ENCODE data around the gene VSX2. TPM values are rescaled to one million over a fixed set of nuclear protein-coding genes. Genes with fewer than 3 reads are reported as not detected.

Gene VSX2
- total and polyA plus RNA-seq, 2 donors (not counting 1 experiment from before 2014, with no cell fraction given): not detected

DNA sequence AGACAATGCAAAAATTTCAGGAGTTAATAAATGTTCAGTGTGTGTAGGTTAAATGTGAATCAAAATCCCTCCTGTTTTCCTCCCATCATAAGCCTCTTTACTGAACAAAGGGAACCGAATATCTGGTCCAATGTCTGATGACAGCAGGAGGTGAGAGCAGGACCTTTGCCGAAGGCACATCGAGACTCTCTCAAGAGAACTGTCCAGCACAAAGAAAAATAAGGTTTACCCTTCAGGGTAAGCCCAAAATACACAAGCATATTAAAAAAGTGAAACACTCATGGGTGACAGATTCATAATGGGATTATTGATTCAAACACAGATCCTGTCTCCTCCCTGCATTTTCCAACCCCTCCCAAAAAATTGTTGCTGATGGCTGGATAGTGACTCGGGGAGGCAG is 4.2 kb upstream of the VSX2 start:
- H2AFZ ChIP-seq (ENCODE audit: insufficient read depth, low read depth, low read length, poor library complexity, severe bottlenecking): no peak overlapping the region
- H3K27me3 ChIP-seq (replicated peaks in 1 of 4; ENCODE audit: control extremely low read depth in 1 of 4, control insufficient read depth in 3 of 4, insufficient read depth in 4 of 4, low read length in 3 of 4): peaks cover 0 to 37% (median 19%) of the 10 kb centered on the region in 4 experiments
- no peak overlapping the region for H3K27ac Mint-ChIP-seq
- peaks cover 0 to 21% (median 4%) of the 10 kb centered on the region in 3 donors for H3K9me3 ChIP-seq (ENCODE audit: control extremely low read depth in 1 of 3, control insufficient read depth in 2 of 3, insufficient read depth in 1 of 3, low read length in 2 of 3)
- no peak overlapping the region for H3K4me2 ChIP-seq (replicated peaks; ENCODE audit: low read depth, low read length, poor library complexity, severe bottlenecking)
- H3K27ac ChIP-seq (ENCODE audit: low read length in 2 of 2): no peak overlapping the region
- no peaks in the 10 kb centered on the region for H3K79me2 ChIP-seq (ENCODE audit: control insufficient read depth, insufficient read depth, low read length)
- no peak for TF ChIP-seq EZH2 (IDR thresholded peaks at IDR 0.05; ENCODE audit: borderline replicate concordance, insufficient read depth, low read depth, low read length, poor library complexity, severe bottlenecking)
- TF ChIP-seq, protein P1, sequence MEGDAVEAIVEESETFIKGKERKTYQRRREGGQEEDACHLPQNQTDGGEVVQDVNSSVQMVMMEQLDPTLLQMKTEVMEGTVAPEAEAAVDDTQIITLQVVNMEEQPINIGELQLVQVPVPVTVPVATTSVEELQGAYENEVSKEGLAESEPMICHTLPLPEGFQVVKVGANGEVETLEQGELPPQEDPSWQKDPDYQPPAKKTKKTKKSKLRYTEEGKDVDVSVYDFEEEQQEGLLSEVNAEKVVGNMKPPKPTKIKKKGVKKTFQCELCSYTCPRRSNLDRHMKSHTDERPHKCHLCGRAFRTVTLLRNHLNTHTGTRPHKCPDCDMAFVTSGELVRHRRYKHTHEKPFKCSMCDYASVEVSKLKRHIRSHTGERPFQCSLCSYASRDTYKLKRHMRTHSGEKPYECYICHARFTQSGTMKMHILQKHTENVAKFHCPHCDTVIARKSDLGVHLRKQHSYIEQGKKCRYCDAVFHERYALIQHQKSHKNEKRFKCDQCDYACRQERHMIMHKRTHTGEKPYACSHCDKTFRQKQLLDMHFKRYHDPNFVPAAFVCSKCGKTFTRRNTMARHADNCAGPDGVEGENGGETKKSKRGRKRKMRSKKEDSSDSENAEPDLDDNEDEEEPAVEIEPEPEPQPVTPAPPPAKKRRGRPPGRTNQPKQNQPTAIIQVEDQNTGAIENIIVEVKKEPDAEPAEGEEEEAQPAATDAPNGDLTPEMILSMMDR (IDR thresholded peaks at IDR 0.05): no peak
- H3K4me1 Mint-ChIP-seq: peaks cover 3% of the 10 kb centered on the region
- CTCF ChIA-PET: no interaction called here
- no peaks in the 10 kb centered on the region for H3K36me3 ChIP-seq (replicated peaks in 1 of 2; ENCODE audit: control extremely low read depth in 1 of 2, control insufficient read depth in 1 of 2, extremely low read depth in 1 of 2, insufficient read depth in 2 of 2, low read length in 1 of 2)
- peaks cover 5% of the 10 kb centered on the region for H3K9me3 Mint-ChIP-seq (ENCODE audit: insufficient read depth)
- H3K9ac ChIP-seq (ENCODE audit: low read length): no peak overlapping the region
- WGBS (ENCODE audit: insufficient coverage): no CpG with 5 or more reads among the region's 4 CpGs
- no peak overlapping the region for H3K4me3 Mint-ChIP-seq
- DNase-seq (no peak), ATAC-seq (ENCODE audit: low read depth) (no peak)
- H3K4me3 ChIP-seq (ENCODE audit: control extremely low read depth in 1 of 5, extremely low read depth in 1 of 5, insufficient read depth in 1 of 5, low read depth in 2 of 5, low read length in 4 of 5): no peak overlapping the region
- POLR2A ChIA-PET: no interaction called here
- H4K20me1 ChIP-seq (ENCODE audit: control insufficient read depth, insufficient read depth, low read length, poor library complexity, severe bottlenecking): no peaks in the 10 kb centered on the region
- peaks cover 54% of the 10 kb centered on the region for H3K27me3 Mint-ChIP-seq
- intact Hi-C loops (cut with micrococcal nuclease): no loop called here
- peaks cover 4 to 5% of the 10 kb centered on the region in 2 donors for H3K4me1 ChIP-seq (ENCODE audit: control insufficient read depth in 2 of 2, insufficient read depth in 2 of 2, low read length in 2 of 2)

DNA sequence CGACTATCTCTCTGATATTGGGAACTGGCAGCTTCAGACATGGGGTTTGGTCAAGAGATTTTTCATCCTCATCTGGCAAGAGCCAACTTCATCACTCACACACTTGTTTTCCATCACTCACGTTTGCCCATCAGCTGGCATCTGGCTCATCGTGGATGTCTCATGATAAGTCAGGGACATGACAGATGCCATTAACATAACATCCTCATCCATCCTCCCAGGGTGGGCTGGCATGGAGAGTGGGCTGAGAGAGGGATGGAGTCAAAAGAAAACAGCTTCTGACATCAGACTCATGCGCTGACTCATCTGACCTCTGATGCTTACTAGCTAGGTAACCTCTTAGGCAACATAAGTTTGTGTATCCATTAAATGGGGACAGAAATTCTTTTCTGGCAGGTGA is 1.8 kb upstream of the VSX2 start:
- Histone ChIP-seq H3K4me2 (replicated peaks; ENCODE audit: low read depth, low read length, poor library complexity, severe bottlenecking) (no peak overlapping the region), H3K79me2 (ENCODE audit: control insufficient read depth, insufficient read depth, low read length) (no peaks in the 10 kb centered on the region), H3K27me3 (replicated peaks in 1 of 4; ENCODE audit: control extremely low read depth in 1 of 4, control insufficient read depth in 3 of 4, insufficient read depth in 4 of 4, low read length in 3 of 4) (peaks cover 0 to 61% (median 35%) of the 10 kb centered on the region in 4 experiments), H2AFZ (ENCODE audit: insufficient read depth, low read depth, low read length, poor library complexity, severe bottlenecking) (no peak overlapping the region), H3K9me3 (ENCODE audit: control extremely low read depth in 1 of 3, control insufficient read depth in 2 of 3, insufficient read depth in 1 of 3, low read length in 2 of 3) (peaks cover 0 to 30% (median 0%) of the 10 kb centered on the region in 3 donors), H3K27ac (ENCODE audit: low read length in 2 of 2) (no peak overlapping the region), H4K20me1 (ENCODE audit: control insufficient read depth, insufficient read depth, low read length, poor library complexity, severe bottlenecking) (no peaks in the 10 kb centered on the region), H3K9ac (ENCODE audit: low read length) (no peak overlapping the region), H3K36me3 (replicated peaks in 1 of 2; ENCODE audit: control extremely low read depth in 1 of 2, control insufficient read depth in 1 of 2, extremely low read depth in 1 of 2, insufficient read depth in 2 of 2, low read length in 1 of 2) (no peaks in the 10 kb centered on the region), H3K4me1 (ENCODE audit: control insufficient read depth in 2 of 2, insufficient read depth in 2 of 2, low read length in 2 of 2) (peaks cover 27 to 28% of the 10 kb centered on the region in 2 donors), H3K4me3 (ENCODE audit: control extremely low read depth in 1 of 5, extremely low read depth in 1 of 5, insufficient read depth in 1 of 5, low read depth in 2 of 5, low read length in 4 of 5) (no peak overlapping the region)
- DNase-seq (no peak), ATAC-seq (ENCODE audit: low read depth) (no peak)
- Mint-ChIP-seq H3K4me1 (peaks cover 25% of the 10 kb centered on the region), H3K4me3 (no peak overlapping the region), H3K9me3 (ENCODE audit: insufficient read depth) (no peaks in the 10 kb centered on the region), H3K27me3 (peaks cover 53% of the 10 kb centered on the region), H3K27ac (no peak overlapping the region)
- intact Hi-C loops (cut with micrococcal nuclease): no loop called here
- CTCF ChIA-PET: no interaction called here
- TF ChIP-seq, protein P1 (IDR thresholded peaks at IDR 0.05): no peak
- no peak for TF ChIP-seq EZH2 (IDR thresholded peaks at IDR 0.05; ENCODE audit: borderline replicate concordance, insufficient read depth, low read depth, low read length, poor library complexity, severe bottlenecking)
- 100% methylated on average over 1 of the region's 4 CpGs for WGBS (ENCODE audit: insufficient coverage)
- POLR2A ChIA-PET: no interaction called here
